Measurements from ENCODE around the gene SEC14L5. TPM values are rescaled to one million over a fixed set of nuclear protein-coding genes. Genes with fewer than 3 reads are reported as not detected.

Gene SEC14L5
- total RNA-seq, 1 experiment from 2014 or later: 0.27 TPM

GRCh38 chr16:5003828-5004227 lies 45.7 kb downstream of the SEC14L5 start:
- no peaks in the 10 kb centered on the region for H3K79me2 ChIP-seq (ENCODE audit: insufficient read depth, low read length)
- H3K36me3 ChIP-seq (ENCODE audit: control insufficient read depth in 1 of 2, insufficient read depth in 2 of 2, low read length in 2 of 2): no peaks in the 10 kb centered on the region
- DNase-seq (ENCODE audit: low read depth, low spot score) (no peak), ATAC-seq (no peak)
- H4K20me1 ChIP-seq (ENCODE audit: insufficient read depth): no peaks in the 10 kb centered on the region
- H3K4me3 ChIP-seq (replicated peaks in 1 of 2; ENCODE audit: low read depth in 1 of 2, low read length in 2 of 2): no peak overlapping the region
- ChIA-PET POLR2A (no interaction called here), RAD21 (ENCODE audit: low non-redundant PET in 1 of 2, low total read pairs in 2 of 2, uncharacterized antibody in 2 of 2, unreplicated experiment in 2 of 2) (no interaction called here), CTCF (no interaction called here)
- BruUV-seq (replicated peaks): no TSS peak
- H3K27me3 ChIP-seq (ENCODE audit: insufficient read depth, low read length): no peaks in the 10 kb centered on the region; the same call in 1 of the 2 replicates
- no peak for TF ChIP-seq SRF (IDR thresholded peaks at IDR 0.05; ENCODE audit: low read depth)
- TF ChIP-seq EZH2phosphoT487 (IDR thresholded peaks at IDR 0.05; ENCODE audit: borderline replicate concordance): no peak
- no peak for TF ChIP-seq SIN3A (IDR thresholded peaks at IDR 0.05; ENCODE audit: low read depth)
- no peak for TF ChIP-seq EGR1 (IDR thresholded peaks at IDR 0.05; ENCODE audit: low read depth)
- no peak for TF ChIP-seq RAD21 (IDR thresholded peaks at IDR 0.05; ENCODE audit: low read depth)
- no peak for TF ChIP-seq POLR2AphosphoS5 (IDR thresholded peaks at IDR 0.05; ENCODE audit: low read depth, low read length)
- no peak for TF ChIP-seq POLR2A (IDR thresholded peaks at IDR 0.05; ENCODE audit: borderline replicate concordance, extremely low read depth, insufficient read depth, insufficient read length)
- TF ChIP-seq SP1 (IDR thresholded peaks at IDR 0.05; ENCODE audit: low read depth): no peak
- no peak for TF ChIP-seq ATF3 (IDR thresholded peaks at IDR 0.05)
- TF ChIP-seq ZFX (IDR thresholded peaks at IDR 0.05): no peak
- no peak for TF ChIP-seq ZBTB33 (IDR thresholded peaks at IDR 0.05; ENCODE audit: extremely low read depth, insufficient replicate concordance, low read length)
- TF ChIP-seq REST (IDR thresholded peaks at IDR 0.05; ENCODE audit: low read depth): no peak
- intact Hi-C loops (cut with micrococcal nuclease): no loop called here
- H3K4me2 ChIP-seq (ENCODE audit: low read length): no peak overlapping the region
- H3K27ac ChIP-seq (ENCODE audit: low read depth, low read length): no peak overlapping the region
- H3K9me2 ChIP-seq (ENCODE audit: insufficient read depth): no peaks in the 10 kb centered on the region
- no peaks in the 10 kb centered on the region for H3K4me1 ChIP-seq (ENCODE audit: control insufficient read depth in 1 of 2, insufficient read depth in 2 of 2, low read length in 2 of 2)
- H3K9ac ChIP-seq (ENCODE audit: low read length): no peak overlapping the region
- no peak overlapping the region for H2AFZ ChIP-seq (ENCODE audit: low read depth, low read length, poor library complexity, severe bottlenecking)
- no peaks in the 10 kb centered on the region for H3K9me3 ChIP-seq (ENCODE audit: control insufficient read depth in 1 of 2, insufficient read depth in 1 of 2, low read depth in 1 of 2, low read length in 2 of 2)
